CD14-positive monocyte (primary cell): ENCODE results near the gene LRG1. TPM values are rescaled to one million over a fixed set of nuclear protein-coding genes. Genes with fewer than 3 reads are reported as not detected.

Experiments used
- DNase-seq, 3 donors: peaks; one replicate each; pipeline ENCODE4 v3.0.0-alpha.2; 2011 to 2022
- H2AFZ ChIP-seq: 2 replicates; pipeline ENCODE4 v1.6.0; 2012; ENCODE audit warnings: mild to moderate bottlenecking, low read depth, low read length, inconsistent platforms; ENCODE audit not compliant: insufficient read depth, poor library complexity, severe bottlenecking
- H3K27ac ChIP-seq, 2 donors: 1 replicate in 1 of 2; 2 replicates in 1 of 2; pipeline ENCODE4 v1.5.1; 2012 to 2013; ENCODE audit warnings: low read length in 2 of 2, control low read depth in 1 of 2, inconsistent platforms in 1 of 2, low read depth in 1 of 2, mild to moderate bottlenecking in 1 of 2
- H3K27me3 ChIP-seq, 2 donors: one replicate each; pipeline versions ENCODE4 v1.6.0 to v1.6.1; 2011 to 2013; ENCODE audit warnings: low read length in 2 of 2; ENCODE audit not compliant: control insufficient read depth in 2 of 2, insufficient read depth in 2 of 2
- H3K36me3 ChIP-seq, 2 donors: replicated peaks in 1 of 2; 1 replicate in 1 of 2; 2 replicates in 1 of 2; pipeline versions ENCODE4 v1.5.1 to v1.6.1; 2012 to 2013; ENCODE audit warnings: low read length in 2 of 2, control low read depth in 1 of 2, inconsistent platforms in 1 of 2, mild to moderate bottlenecking in 1 of 2; ENCODE audit not compliant: insufficient read depth in 2 of 2, control insufficient read depth in 1 of 2
- H3K4me1 ChIP-seq, 2 donors: 1 replicate in 1 of 2; 2 replicates in 1 of 2; pipeline versions ENCODE4 v1.5.1 to v1.6.1; 2012 to 2013; ENCODE audit warnings: low read length in 2 of 2, control low read depth in 1 of 2, inconsistent platforms in 1 of 2, mild to moderate bottlenecking in 1 of 2, moderate library complexity in 1 of 2; ENCODE audit not compliant: insufficient read depth in 2 of 2, control insufficient read depth in 1 of 2
- H3K4me2 ChIP-seq: replicated peaks from 2 replicates; pipeline ENCODE3; 2012; ENCODE audit warnings: low read length, moderate library complexity, mild to moderate bottlenecking; ENCODE audit not compliant: poor library complexity, severe bottlenecking; ENCODE audit errors: extremely low read depth
- H3K4me3 ChIP-seq, 3 experiments: fragments of 200-600 bp in 1 of 3; sonication (generic) in 1 of 3; replicated peaks in 1 of 3; 1 replicate in 2 of 3; 2 replicates in 1 of 3; pipeline ENCODE4 v1.5.1; 2011 to 2013; ENCODE audit warnings: low read length in 3 of 3, mild to moderate bottlenecking in 3 of 3, control low read depth in 2 of 3, low read depth in 2 of 3, inconsistent platforms in 1 of 3, moderate library complexity in 1 of 3
- H3K79me2 ChIP-seq: 2 replicates; pipeline ENCODE4 v1.6.0; 2012; ENCODE audit warnings: mild to moderate bottlenecking, control low read depth, inconsistent platforms, low read length, moderate library complexity; ENCODE audit not compliant: insufficient read depth
- H3K9ac ChIP-seq: 2 replicates; pipeline ENCODE4 v1.6.0; 2017; ENCODE audit warnings: low read length, mild to moderate bottlenecking; ENCODE audit not compliant: insufficient read depth, poor library complexity, severe bottlenecking
- H3K9me3 ChIP-seq, 2 donors: replicated peaks in 1 of 2; 1 replicate in 1 of 2; 2 replicates in 1 of 2; pipeline versions ENCODE4 v1.5.1 to v1.6.1; 2012 to 2013; ENCODE audit warnings: low read length in 2 of 2, control low read depth in 1 of 2; ENCODE audit not compliant: control insufficient read depth in 1 of 2, insufficient read depth in 1 of 2
- H4K20me1 ChIP-seq: 2 replicates; pipeline ENCODE4 v1.6.0; 2012; ENCODE audit warnings: mild to moderate bottlenecking, low read length, control low read depth, moderate library complexity; ENCODE audit not compliant: insufficient read depth
- H3K27ac Mint-ChIP-seq, 7 donors: one replicate each; pipeline ENCODE4 v1.8.0; 2020; ENCODE audit warnings: mild to moderate bottlenecking in 7 of 7, mixed read lengths in 7 of 7, moderate library complexity in 6 of 7, inconsistent platforms in 2 of 7
- H3K27me3 Mint-ChIP-seq, 3 donors: one replicate each; pipeline ENCODE4 v1.8.0; 2021 to 2022; ENCODE audit warnings: low read depth in 3 of 3, mild to moderate bottlenecking in 3 of 3, mixed read lengths in 3 of 3, moderate library complexity in 3 of 3, inconsistent platforms in 1 of 3
- H3K36me3 Mint-ChIP-seq, 2 donors: one replicate each; pipeline ENCODE4 v1.8.0; 2020; ENCODE audit warnings: mixed read lengths in 2 of 2, inconsistent platforms in 1 of 2, mild to moderate bottlenecking in 1 of 2
- H3K4me1 Mint-ChIP-seq: one replicate; pipeline ENCODE4 v1.8.0; 2020; ENCODE audit warnings: mild to moderate bottlenecking, mixed read lengths
- H3K4me3 Mint-ChIP-seq, 2 donors: one replicate each; pipeline ENCODE4 v1.8.0; 2020; ENCODE audit warnings: mild to moderate bottlenecking in 2 of 2, mixed read lengths in 2 of 2, moderate library complexity in 1 of 2
- H3K9me3 Mint-ChIP-seq, 7 donors: one replicate each; pipeline ENCODE4 v1.8.0; 2020 to 2022; ENCODE audit warnings: mixed read lengths in 7 of 7, mild to moderate bottlenecking in 6 of 7, moderate library complexity in 6 of 7, inconsistent platforms in 2 of 7
- WGBS: methylation state at CpG from one replicate; pipeline ENCODE4 v1.1.5; 2013; ENCODE audit warnings: missing lambda C conversion rate; ENCODE audit not compliant: insufficient coverage; 5-methylcytosine and 5-hydroxymethylcytosine counted together
- intact Hi-C, 2 donors: fragments of 100-400 bp; cut with micrococcal nuclease; formaldehyde crosslinking; loops; one replicate each; pipeline versions ENCODE4 v1.15.0 to v1.15.1; 2023
- polyA plus RNA-seq, 3 donors: library from polyadenylated mRNA; depleted of rRNA in 1 of 3; unstranded in 2 of 3; stranded (reverse) in 1 of 3; fragments of 300-500 nt in 2 of 3; fragments of >200 nt in 1 of 3; fragmentation: Illumina TruSeq in 2 of 3; gene quantifications; 1 replicate in 2 of 3; 2 replicates in 1 of 3; pipeline ENCODE4 v1.2.3, GENCODE V29; 2012 to 2021
- TF ChIP-seq, protein P1 (sequence below): fragments of 200-600 bp; IDR thresholded peaks from one replicate; pipeline ENCODE4 v1.8.0; 2022; ENCODE audit warnings: antibody characterized with exemption, mild to moderate bottlenecking

The LRG1 gene
- polyA plus RNA-seq, 3 donors = 5.5 to 50.1 (median 9.6) TPM

DNA sequence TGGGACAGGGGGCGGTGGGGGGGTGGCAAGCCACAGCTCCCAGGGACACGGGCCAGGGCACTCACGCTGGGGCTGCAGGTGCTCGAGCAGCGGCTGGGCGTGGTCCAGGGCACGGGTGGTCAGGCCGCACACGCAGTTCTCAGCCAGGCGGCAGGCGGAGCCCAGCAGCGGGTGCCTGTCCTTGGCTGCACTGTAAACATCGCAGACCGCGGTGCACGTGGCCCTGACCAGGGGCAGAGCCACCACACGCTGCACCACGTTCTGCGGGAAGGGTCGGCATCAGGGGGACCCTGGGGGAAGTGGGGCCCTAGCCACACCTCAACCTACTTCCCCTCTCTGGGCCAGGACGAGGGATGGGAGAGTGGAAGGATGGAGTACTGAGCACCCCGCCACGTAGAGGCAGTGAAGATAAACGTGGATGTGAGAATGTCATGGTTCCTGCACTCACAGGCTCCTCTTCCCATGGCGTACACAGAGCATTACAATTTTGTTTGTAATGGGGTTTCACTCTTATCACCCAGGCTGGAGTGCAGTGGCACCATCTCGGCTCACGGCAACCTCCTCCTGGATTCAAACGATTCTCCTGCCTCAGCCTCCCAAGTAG, 8.2 kb downstream of the LRG1 start:
- intact Hi-C loops = no loop called here
- H3K4me1 ChIP-seq = peaks cover 26 to 30% of the 10 kb centered on the region in 2 donors
- no peaks in the 10 kb centered on the region for H3K36me3 Mint-ChIP-seq
- peaks cover 0 to 3% (median 0%) of the 10 kb centered on the region in 7 donors for H3K9me3 Mint-ChIP-seq
- peaks cover 20% of the 10 kb centered on the region for H3K4me1 Mint-ChIP-seq
- H3K27me3 Mint-ChIP-seq = peaks cover 4 to 10% (median 8%) of the 10 kb centered on the region in 3 donors
- H3K4me3 Mint-ChIP-seq = peak overlapping the region in 1 of 2 donors; percentile 67
- no peaks in the 10 kb centered on the region for H3K79me2 ChIP-seq
- no peak overlapping the region for H2AFZ ChIP-seq
- no peak overlapping the region for H3K27ac ChIP-seq
- no peaks in the 10 kb centered on the region for H3K9me3 ChIP-seq
- 41% methylated on average over 13 of the region's 28 CpGs for WGBS
- no peak overlapping the region for H3K9ac ChIP-seq
- no peak overlapping the region for H3K27ac Mint-ChIP-seq
- H3K36me3 ChIP-seq = no peaks in the 10 kb centered on the region
- H3K4me3 ChIP-seq = no peak overlapping the region
- H4K20me1 ChIP-seq = no peaks in the 10 kb centered on the region
- H3K27me3 ChIP-seq = peaks cover 0 to 2% of the 10 kb centered on the region in 2 donors
- no peak for DNase-seq
- H3K4me2 ChIP-seq = peak overlapping the region; percentile 21
- TF ChIP-seq, protein P1, sequence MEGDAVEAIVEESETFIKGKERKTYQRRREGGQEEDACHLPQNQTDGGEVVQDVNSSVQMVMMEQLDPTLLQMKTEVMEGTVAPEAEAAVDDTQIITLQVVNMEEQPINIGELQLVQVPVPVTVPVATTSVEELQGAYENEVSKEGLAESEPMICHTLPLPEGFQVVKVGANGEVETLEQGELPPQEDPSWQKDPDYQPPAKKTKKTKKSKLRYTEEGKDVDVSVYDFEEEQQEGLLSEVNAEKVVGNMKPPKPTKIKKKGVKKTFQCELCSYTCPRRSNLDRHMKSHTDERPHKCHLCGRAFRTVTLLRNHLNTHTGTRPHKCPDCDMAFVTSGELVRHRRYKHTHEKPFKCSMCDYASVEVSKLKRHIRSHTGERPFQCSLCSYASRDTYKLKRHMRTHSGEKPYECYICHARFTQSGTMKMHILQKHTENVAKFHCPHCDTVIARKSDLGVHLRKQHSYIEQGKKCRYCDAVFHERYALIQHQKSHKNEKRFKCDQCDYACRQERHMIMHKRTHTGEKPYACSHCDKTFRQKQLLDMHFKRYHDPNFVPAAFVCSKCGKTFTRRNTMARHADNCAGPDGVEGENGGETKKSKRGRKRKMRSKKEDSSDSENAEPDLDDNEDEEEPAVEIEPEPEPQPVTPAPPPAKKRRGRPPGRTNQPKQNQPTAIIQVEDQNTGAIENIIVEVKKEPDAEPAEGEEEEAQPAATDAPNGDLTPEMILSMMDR = no peak

DNA sequence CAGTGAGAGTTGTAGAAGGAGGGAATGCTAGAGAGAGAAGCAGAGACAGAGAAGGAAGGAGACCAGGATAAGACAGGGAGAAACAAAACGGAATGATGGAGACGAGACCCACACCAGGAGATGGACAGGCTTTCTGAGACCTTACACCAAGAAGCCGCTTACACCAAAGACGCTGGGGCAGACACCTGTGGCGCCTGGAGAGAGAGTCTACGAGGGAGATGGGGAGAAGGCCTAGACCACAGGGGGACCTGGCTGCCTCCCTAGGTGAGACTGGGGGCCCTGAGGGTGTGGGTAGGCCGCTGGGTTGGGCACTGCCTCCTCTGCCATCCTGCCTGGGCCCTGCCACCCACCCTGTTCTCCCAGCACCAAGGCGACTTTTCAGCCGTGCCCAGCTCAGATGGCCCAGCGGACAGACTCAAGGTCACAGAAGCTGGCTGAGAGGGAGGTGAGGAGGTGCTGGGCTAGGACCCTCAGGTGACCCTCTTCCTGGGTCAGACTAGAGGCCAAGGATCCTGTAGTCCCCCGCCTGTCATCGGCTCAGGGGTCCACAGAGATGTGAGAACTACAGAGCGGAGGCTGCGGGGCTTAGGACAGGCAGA, 9.8 kb downstream of the LRG1 start:
- Histone ChIP-seq H3K4me2 (no peak overlapping the region), H3K27ac (no peak overlapping the region), H3K27me3 (no peaks in the 10 kb centered on the region), H3K9ac (no peak overlapping the region), H3K79me2 (no peaks in the 10 kb centered on the region), H4K20me1 (no peaks in the 10 kb centered on the region), H3K4me3 (no peak overlapping the region), H3K9me3 (no peaks in the 10 kb centered on the region), H2AFZ (no peak overlapping the region), H3K4me1 (peaks cover 14% of the 10 kb centered on the region in 2 donors), H3K36me3 (no peaks in the 10 kb centered on the region)
- intact Hi-C loops = loop anchor here in 1 of 2 donors (5.0 to 10.0 kb wide), 2 partner anchors 107 to 265 kb away; partner anchors contain the start of gene TNFAIP8L1
- H3K36me3 Mint-ChIP-seq = no peaks in the 10 kb centered on the region
- peaks cover 0 to 2% (median 0%) of the 10 kb centered on the region in 7 donors for H3K9me3 Mint-ChIP-seq
- 89% methylated on average over 12 of the region's 14 CpGs for WGBS
- H3K27ac Mint-ChIP-seq = peak overlapping the region in 1 of 7 donors; percentile 30
- TF ChIP-seq, protein P1 = no peak
- H3K4me3 Mint-ChIP-seq = peak overlapping the region in 1 of 2 donors; percentile 46
- peaks cover 1 to 7% (median 6%) of the 10 kb centered on the region in 3 donors for H3K27me3 Mint-ChIP-seq
- H3K4me1 Mint-ChIP-seq = peaks cover 13% of the 10 kb centered on the region
- DNase-seq = no peak
